Lung microvascular endothelial cell (primary cell): ENCODE data around the gene TSPEAR. TPM values are rescaled to one million over a fixed set of nuclear protein-coding genes. Genes with fewer than 3 reads are reported as not detected.
A peak's percentile ranks its signal among the peaks of the same experiment; 100 is the strongest.
"Not testable (repeated sequence)": the region's sequence is repeated elsewhere in the genome, so short reads cannot be mapped to it uniquely, and the experiment has no call there.

Experiments used
- DNase-seq, 2 donors: peaks; one replicate each; pipeline versions ENCODE4 v3.0.0 to v3.0.0-alpha.2; 2010; ENCODE audit warnings: low read depth in 2 of 2
- total RNA-seq: library from RNA; depleted of rRNA; stranded (reverse); fragments of >200 nt; gene quantifications from 2 replicates; pipeline ENCODE4 v1.2.1, GENCODE V29; 2014

TSPEAR gene
- total RNA-seq, 1 donor from 2014 or later = under 0.01 TPM

GRCh38 chr21:44654576-44655175, 56.7 kb downstream of the TSPEAR start, which contains the start of gene KRTAP12-4:
TSS of gene KRTAP12-4 (minus strand) at chr21:44654659. CDS start at chr21:44654614, 45 bp downstream.
- DNase-seq = no peak

GRCh38 chr21:44653656-44654575, 57.5 kb downstream of the TSPEAR start:
- DNase-seq = no peak

DNA sequence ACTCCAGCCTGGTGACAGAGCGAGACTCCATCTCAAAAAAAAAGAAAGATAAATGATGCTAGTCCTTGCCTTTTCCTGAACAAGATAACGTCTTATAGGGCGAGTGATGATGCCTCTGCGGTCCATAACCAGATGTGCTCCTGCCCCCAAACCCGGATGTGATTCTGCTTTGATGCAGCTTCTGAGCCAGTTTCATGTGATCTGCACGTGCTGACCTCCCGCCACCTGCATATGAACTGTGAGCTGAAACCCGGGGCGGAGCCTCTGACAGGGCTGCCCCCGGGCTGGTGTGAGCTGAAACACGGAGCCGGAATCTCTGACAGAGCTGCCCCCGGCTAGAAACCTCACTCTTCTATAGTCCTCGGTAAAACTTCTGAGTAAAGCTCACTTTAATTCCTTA, 58.2 kb downstream of the TSPEAR start:
- DNase-seq = no peak

DNA sequence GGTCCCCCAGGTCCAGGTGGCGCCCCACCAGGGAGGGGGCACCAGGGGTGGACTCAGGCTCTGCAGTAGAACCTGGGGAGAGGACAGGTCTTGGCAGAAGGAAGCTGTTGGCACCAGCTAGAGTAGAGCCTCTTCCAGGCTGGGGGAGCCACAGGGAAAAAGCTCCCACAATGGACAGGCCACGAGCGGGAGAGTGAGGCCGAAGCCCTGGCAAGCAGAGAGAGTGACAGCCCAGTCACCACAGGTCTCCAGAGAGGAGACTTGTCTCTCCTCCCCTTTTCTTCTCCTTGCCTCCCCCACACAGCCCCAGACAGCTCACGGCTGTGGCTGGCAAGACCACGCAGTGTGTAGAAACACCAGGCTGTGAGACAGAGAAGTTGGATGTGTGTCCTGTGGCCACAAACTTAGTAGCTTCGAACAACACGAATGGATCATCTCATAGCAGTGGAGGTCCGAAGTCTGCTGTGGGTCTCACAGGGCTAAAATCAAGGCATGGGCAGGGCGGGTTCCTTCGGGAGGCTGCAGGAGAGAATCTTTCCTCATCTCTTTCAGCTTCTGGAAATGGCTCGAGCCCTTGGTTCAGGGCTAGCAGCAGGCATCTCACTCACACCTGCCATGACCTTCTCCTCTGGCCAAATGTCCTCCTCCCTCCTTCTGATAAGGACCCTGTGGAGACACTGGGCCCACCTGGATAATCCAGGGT, 60.2 kb downstream of the TSPEAR start:
- DNase-seq = no peak

- DNase-seq = no peak
Observed at GRCh38 chr21:44650265-44650972, 61.0 kb downstream of the TSPEAR start.

DNA sequence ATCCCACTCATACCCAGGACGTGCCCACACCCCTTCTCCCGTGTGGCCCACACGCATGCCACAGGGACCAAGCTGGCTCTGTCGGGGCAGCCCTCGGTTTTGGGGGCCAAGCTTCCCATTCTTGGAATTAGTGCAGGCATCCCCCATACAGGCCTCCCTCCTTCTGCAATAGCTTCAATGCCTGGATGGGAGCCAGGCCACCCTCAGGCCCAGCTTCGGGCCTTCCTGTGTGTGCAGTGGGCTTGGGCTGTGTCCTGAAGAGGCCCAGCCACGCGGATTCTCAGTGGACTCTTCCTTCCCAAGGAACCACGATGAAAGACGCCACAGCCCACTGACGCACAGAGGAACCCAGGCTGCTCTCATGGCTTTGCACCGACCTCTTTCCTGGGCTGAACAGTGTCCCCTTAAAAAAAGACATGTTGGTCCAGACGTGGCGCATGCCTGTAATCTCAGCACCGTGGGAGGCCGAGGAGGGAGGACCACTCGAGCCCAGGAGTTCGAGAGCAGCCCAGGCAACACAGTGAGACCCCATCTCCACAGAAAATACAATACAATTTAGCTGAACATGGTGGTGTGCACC, 61.8 kb downstream of the TSPEAR start:
- DNase-seq = no peak

DNA sequence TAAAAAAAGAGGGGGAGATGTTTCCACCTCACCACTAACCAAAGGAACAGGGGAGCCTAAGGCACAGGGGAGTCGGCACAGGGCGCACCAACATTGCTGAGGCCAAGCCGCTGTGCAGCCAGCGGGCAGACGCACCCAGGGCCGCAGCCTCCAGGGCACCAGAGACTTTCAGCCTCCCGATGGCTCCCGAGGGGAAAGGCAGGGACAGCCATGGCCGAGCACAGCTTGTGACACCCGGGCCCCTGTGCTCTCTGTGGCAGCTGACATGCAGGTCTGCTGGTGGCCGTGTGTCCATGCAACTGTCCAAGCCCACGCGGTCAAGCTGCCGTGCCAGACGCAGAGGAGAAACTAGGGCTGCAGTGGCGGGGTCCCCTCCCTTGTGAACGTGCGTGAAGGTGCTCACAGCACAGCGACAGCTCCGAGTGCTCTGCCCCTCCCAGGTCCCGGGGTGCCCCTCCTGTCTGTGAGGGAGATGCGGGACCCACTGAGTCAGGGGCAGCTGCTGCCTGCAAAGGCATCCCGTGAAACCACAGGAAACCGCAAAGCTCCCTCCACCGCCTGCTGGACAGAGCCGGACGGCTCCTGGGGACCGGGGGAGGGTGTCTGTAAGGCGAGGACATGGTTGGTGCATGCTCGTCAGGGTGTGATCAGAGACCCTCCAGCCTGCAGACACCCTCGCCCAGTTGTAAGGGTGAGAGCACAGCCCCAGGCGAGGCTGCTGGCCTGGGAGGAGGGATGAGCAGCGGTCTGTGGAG, 62.6 kb downstream of the TSPEAR start:
- no peak for DNase-seq

- no peak for DNase-seq
Observed at GRCh38 chr21:44647222-44647552, 64.2 kb downstream of the TSPEAR start.

GRCh38 chr21:44646366-44647221, 64.8 kb downstream of the TSPEAR start, which contains the start of gene KRTAP10-11:
TSS of gene KRTAP10-11 (plus strand) at chr21:44646414. CDS start at chr21:44646459, 45 bp downstream.
- DNase-seq = not testable (repeated sequence)

DNA sequence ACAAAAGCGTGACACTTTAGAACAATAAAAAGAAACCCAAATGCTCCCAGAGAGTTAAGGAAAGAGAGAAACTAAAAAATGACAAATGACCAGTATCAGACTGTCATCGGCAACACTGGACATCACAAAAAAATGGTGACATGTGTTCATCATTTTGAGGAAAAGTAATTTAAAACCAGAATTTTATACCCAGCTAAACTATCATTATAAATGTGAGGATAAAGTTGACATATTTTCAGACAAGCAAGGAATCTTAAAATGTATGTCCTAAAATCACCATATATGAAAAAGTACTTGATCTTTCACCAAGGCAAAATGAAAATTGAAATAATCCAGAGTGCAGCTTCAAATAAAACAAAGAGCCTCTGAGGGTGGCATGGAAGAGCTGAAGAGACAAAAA, 66.5 kb downstream of the TSPEAR start:
- DNase-seq = no peak

- DNase-seq = peak in 1 of 2 donors; percentile 29
Observed at GRCh38 chr21:44643741-44644310, 67.5 kb downstream of the TSPEAR start.

DNA sequence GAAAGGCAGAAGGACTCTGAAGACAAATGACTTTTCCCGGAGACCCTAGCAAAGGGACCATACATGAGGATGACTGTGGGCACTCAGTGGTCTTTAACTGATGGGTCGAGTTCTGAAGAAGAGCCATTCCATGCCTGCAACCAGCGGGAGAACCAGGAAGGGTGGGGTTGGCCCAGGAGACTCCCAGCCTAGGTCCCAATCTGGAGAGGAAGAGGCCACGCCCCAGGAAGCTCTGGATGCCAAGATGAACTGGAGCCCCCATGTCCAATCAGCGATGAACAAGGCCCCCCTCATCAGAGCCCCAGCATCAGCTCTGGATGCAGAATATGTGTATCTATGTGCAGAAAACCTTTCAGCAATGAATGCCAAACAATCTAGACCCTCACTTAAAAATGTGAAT, 70.6 kb downstream of the TSPEAR start:
- no peak for DNase-seq

DNA sequence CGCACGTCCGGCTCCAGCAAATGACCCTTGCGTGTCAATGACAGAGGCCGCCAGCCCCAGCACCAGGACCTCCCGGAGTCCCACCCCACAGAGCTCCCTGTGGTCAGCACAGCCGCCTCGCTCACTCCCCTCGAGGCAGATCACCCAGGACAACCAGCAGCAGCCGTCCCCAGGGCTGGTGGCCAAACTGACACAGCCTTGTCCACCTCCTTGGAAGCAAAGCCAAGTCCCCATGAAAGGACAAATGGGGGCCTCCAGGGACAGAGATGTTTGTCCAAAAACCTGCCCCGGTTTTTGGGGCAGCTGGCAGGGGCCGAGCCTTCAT, 72.1 kb downstream of the TSPEAR start:
- DNase-seq = no peak

GRCh38 chr21:44638506-44639330, 72.7 kb downstream of the TSPEAR start:
- DNase-seq = not testable (repeated sequence)

DNA sequence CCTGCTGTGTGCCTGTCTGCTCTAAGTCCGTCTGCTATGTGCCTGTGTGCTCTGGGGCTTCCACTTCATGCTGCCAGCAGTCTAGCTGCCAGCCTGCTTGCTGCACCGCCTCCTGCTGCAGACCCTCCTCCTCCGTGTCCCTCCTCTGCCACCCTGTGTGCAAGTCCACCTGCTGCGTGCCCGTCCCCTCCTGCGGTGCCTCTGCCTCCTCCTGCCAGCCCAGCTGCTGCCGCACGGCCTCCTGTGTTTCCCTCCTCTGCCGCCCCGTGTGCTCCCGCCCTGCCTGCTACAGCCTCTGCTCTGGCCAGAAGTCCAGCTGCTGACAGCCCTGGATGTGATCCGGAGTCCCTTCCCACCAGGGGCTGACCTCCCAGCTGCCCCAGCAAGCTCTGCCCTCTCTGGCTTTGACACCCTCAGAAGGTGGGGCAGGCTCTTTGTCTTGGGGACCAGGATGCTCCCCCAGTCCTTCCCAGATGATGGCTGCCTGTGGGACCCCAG, 73.5 kb downstream of the TSPEAR start:
- not testable (repeated sequence) for DNase-seq

- DNase-seq = no peak
Observed at GRCh38 chr21:44637018-44637850, 74.1 kb downstream of the TSPEAR start, which contains the start of gene KRTAP10-10. TSS of gene KRTAP10-10 (plus strand) at chr21:44637356. CDS start at chr21:44637418, 62 bp downstream.
